ENCODE results near the gene DCAF11.
A peak's percentile ranks its signal among the peaks of the same experiment; 100 is the strongest.

The DCAF11 gene

DNA sequence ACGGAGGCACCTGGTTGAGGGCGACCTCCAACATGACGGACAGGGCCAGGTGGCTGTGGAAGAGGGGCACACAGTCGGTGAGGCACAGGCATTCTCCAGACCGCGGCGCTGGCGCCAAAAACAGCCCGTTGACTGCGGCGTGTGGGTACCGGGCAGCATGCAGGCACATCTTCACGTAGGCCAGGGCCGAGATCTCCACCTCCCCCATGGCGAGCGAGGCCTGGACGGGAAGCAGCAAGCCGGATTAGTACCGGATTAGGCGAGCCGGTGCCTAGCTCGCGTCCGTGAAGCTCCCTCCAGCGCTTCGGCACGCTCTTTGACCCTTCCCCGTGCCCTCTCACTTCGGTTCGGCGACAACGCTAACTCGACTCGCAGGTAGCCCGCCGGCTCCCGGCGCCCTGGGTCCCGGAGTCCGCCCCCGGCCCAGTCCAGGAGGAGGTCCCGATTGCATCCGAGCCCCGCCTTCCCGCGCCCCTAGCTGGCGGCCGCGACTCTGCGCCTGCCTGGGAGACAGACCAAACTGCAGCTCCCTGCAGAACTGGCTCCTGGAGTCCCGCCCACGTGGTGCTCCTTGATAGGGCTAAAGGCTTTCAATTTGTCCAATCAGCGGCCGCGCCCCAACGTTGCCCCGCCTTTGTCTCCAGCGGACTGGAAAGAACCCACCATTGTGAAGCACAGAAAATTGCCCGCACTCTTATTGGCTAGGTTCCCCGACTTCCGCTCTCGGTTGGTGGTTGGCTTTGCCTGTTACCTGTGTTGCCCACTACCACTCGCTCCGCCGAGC, 26.7 kb downstream of the DCAF11 start, which contains the start of gene EMC9:
Gene EMC9, minus strand, starts transcription at position 495 of the 784 bp plus-strand sequence. Its CDS starts 287 bp downstream, at position 208.
- peak; percentile 96 to 100 (median 99) for DNase-seq

- DNase-seq: no peak
Observed at GRCh38 chr14:24143511-24143910, 28.9 kb downstream of the DCAF11 start.

DNA sequence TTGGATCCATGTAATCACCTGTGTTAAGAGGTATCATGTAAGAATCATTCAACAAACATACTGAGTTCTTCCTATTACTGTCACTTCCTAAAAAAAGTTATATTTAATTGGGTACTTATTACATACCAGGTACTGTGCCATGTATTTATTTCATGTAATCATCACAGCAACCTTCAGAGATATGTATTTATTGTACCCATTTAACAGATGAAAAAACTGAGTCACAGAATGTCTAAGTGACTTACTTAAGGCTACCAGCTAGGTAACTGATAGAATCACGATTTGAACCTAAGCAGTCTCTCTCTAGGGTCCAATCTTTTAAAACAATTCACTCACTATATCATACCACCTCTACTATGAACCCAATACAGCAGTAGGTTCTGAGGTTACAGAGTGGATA, 29.9 kb downstream of the DCAF11 start:
- no peak for DNase-seq

- no peak for DNase-seq
Observed at GRCh38 chr14:24145219-24145618, 30.6 kb downstream of the DCAF11 start.

GRCh38 chr14:24145690-24146452, 31.3 kb downstream of the DCAF11 start:
- DNase-seq: peak in 1 of 6 experiments; percentile 55

DNA sequence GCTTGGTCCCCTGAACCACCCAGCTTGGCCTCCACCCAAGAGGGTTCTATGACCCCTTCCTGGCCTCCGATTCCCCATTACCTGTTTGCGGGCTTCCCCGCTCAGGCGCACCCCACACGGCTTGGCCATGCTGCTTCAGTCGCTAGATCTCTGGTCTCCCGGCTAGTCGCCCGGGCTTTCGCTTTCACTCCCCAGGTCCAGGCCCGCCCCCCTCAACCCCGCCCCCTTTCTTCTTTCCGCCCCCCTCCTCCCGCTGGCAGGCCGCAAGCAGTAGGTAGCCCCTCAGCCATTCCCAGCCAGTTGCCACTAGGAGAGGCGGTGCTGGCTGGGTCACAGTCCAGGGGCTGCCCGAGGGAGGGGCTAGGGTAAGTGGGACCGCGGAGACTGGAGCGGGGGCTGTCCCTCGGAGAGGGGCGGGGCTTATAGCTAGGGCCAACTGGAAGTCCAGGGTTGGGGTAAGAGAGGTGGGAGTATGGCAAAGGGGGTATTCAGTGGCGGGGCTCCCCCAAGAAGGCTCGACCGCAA, 31.9 kb downstream of the DCAF11 start, which contains the start of gene PSME2:
Gene PSME2, minus strand, starts transcription at position 158 of the 525 bp plus-strand sequence. Its CDS starts 29 bp downstream, at position 129.
- DNase-seq: peak; percentile 78 to 95 (median 86)

DNA sequence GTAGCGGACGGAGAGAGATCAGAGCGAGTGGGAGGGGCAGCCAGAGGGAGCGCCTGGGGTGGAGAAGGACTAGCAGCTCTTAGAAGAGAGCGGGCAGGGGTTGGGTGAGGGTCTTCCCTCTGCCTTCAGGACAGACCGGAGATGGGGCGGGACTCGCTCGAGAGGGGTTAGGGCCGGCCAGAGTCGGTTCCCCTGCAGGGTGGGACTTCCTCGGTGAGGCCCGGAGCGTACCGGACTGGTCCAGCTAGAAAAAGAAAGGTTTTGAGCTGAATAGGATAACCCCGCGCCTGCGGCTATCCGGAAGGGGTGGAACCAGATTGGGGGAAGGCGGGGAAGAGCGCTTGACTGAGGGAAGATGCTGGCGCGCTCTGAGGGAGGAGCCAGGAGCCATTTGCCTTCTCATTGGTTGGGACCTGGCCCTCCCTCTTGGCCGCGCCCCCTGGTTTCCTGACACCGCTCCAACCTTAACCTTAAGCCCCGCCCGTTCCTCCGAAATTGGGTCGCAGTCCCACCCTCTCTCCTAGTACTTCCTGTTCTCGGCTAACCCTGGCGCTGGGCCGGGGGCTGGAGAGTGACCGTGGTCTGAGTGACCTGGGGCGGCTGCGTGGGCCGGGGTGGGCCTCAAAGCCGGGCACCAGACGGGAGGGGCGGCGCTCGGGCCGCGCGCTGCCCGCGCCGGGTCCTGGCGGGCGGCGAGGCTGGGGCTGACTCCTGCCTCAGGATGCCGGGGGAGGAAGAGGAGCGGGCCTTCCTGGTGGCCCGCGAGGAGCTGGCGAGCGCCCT, 32.6 kb downstream of the DCAF11 start, which contains the start of gene RNF31:
Gene RNF31, plus strand, starts transcription at position 521 of the 783 bp plus-strand sequence. Its CDS starts 201 bp downstream, at position 722.
- peak; percentile 92 to 97 (median 96) for DNase-seq

DNA sequence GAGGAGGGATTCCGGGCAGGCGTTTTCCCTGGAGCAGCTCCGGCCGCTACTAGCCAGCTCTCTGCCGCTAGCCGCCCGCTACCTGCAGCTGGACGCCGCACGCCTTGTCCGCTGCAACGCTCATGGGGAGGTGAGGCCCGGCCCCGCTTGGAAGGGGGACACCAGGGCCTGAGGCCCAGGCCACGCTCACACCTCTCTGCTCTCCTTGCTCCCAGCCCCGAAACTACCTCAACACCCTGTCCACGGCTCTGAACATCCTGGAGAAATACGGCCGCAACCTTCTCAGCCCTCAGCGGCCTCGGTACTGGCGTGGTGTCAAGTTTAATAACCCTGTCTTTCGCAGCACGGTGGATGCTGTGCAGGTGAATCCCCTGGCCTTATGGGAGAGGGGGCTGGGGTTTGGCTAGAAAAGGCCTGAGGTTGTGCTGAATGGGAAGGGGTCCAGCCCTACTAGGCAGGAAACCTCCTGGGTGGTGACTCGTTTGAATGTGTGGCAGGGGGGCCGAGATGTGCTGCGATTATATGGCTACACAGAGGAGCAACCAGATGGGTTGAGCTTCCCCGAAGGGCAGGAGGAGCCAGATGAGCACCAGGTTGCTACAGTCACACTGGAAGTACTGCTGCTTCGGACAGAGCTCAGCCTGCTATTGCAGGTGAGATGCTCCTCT, 33.3 kb downstream of the DCAF11 start:
- DNase-seq: no peak

- DNase-seq: no peak
Observed at GRCh38 chr14:24149302-24149969, 34.9 kb downstream of the DCAF11 start.

DNA sequence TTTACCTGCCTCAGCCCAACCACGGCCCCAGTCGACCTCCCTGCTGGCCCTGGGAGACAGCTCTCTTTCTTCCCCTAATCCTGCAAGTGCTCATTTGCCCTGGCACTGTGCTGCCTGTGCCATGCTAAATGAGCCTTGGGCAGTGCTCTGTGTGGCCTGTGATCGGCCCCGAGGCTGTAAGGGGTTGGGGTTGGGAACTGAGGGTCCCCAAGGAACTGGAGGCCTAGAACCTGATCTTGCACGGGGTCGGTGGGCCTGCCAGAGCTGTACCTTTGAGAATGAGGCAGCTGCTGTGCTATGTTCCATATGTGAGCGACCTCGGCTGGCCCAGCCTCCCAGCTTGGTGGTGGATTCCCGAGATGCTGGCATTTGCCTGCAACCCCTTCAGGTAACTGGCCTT, 35.5 kb downstream of the DCAF11 start:
- DNase-seq: no peak

DNA sequence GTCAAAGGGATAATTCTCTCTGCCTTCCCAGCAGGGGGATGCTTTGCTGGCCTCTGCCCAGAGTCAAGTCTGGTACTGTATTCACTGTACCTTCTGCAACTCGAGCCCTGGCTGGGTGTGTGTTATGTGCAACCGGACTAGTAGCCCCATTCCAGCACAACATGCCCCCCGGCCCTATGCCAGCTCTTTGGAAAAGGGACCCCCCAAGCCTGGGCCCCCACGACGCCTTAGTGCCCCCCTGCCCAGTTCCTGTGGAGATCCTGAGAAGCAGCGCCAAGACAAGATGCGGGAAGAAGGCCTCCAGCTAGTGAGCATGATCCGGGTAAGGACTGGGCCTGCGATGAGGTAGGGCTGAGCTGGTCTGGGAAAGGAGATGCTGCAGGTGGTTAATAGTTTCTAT, 36.0 kb downstream of the DCAF11 start:
- no peak for DNase-seq

DNA sequence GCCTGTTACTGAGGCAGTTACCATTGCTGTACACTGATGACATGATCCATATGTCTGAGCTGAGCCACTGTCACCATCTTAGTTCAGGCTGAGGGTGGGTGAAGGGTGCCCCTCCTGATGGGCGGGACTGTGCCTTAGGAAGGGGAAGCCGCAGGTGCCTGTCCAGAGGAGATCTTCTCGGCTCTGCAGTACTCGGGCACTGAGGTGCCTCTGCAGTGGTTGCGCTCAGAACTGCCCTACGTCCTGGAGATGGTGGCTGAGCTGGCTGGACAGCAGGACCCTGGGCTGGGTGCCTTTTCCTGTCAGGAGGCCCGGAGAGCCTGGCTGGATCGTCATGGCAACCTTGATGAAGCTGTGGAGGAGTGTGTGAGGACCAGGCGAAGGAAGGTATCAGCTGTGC, 36.4 kb downstream of the DCAF11 start:
- DNase-seq: no peak

- no peak for DNase-seq
Observed at GRCh38 chr14:24151404-24152080, 37.0 kb downstream of the DCAF11 start.

- DNase-seq: no peak
Observed at GRCh38 chr14:24155100-24155499, 40.5 kb downstream of the DCAF11 start.

DNA sequence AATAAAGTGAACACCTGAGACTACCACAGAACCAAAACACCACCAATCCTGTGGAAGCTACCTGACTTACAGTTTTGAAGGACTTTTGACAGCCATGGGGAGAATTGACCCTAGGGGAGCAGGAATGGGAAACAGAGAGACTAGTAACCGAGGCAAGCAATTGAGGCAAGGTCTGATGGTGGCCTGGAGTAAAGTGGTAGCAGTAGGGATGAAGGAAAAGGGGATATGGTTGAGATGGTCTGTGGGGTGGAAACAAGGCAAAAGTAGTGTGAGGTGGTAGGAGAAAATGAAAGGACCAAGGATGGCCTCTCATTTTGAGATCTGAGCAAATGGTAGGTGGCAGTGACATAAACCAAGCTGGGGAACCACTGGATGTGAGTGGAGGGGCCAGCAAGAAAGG, 42.3 kb downstream of the DCAF11 start:
- no peak for DNase-seq

DNA sequence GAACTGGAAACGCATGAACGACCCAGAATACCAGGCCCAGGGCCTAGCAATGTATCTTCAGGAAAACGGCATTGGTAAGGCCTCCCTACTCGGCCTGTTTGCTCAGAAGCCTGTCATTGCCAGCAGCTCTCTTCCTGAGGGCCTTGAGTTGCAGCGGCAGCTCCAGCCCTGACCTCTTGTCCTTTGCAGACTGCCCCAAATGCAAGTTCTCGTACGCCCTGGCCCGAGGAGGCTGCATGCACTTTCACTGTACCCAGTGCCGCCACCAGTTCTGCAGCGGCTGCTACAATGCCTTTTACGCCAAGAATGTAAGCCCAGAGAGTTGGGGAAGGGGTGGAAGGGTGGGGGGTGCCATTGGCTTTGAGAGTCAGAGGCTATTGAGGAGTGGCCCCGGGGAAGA, 42.8 kb downstream of the DCAF11 start:
- DNase-seq: no peak

GRCh38 chr14:24159777-24160498, 45.4 kb downstream of the DCAF11 start:
- no peak for DNase-seq

DNA sequence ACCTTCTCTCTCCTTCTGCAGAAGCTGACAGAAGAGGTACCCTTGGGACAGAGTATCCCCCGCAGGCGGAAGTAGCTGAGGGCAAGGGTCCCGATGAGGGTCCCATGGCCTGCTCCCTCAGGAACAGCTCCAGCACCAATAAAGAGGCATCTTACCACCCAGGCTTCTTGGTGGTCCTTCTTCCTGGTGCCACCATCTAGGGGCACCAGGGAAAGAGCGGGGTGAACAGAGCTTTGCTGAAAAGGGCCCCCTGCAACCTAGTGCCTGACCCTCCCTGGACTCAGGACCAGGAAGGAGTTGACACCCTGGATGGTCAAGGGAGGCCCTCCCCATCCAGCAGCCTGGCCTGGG, 45.9 kb downstream of the DCAF11 start:
- DNase-seq: no peak

DNA sequence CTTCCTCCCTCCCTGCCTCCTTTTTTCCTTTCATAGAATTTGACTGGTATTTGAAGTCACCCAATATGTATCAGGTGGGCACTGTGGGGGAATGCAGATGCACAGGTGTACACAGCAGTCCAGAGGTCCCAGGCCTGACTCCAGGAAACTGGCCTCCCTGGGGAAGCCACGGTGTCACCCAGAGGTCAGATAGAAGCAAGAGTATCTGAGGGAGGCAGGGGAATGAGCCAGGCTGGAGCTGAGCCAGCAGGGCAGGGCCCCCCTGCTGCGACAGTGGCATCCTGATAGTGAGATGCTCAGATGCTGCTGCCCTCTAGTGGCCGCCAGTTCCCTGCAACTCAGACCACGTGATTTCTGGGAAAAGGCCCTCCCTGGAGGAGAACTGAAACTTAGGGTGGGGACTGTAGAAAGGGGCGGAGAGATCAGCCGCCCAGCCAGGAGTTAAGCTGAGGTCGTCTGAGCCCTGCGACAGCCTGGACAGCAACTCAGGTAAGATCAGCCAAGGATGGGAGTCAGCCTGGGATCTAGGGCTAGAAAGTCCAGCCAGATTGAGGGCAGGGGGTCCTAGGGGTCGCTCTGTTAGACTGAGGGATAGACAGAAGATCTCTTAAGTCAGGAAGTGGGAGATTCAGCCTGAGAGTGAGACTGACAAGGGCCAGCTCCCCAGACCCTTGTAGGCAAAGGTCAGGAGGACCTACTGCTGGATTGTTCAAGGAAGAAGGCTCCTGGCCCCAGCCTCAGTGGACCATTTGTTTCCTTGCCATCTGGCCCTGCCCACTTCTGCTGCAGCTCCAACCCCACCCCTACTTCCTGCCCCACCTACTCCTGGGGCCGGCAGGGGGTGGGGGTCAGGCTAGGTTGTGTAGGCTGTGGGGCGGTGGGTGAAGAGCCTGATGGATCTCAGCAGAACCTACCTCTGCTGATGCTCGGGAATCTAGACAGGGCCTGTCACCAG, 46.5 kb downstream of the DCAF11 start, which contains the start of gene IRF9:
Gene IRF9, plus strand, starts transcription at position 416 of the 955 bp plus-strand sequence. CDS start 880 bp downstream, outside the sequence.
- peak; percentile 92 to 97 (median 96) for DNase-seq
